IPS-15b (cell line): Measurements from ENCODE around the gene INTS7.
"Not testable (repeated sequence)": the region's sequence is repeated elsewhere in the genome, so short reads cannot be mapped to it uniquely, and the experiment has no call there.

Source experiments
- H3K27me3 ChIP-seq: one replicate; pipeline ENCODE4 v1.6.1; 2013; ENCODE audit warnings: low read length; ENCODE audit not compliant: control insufficient read depth, insufficient read depth
- H3K36me3 ChIP-seq: one replicate; pipeline ENCODE4 v1.6.1; 2013; ENCODE audit warnings: low read length; ENCODE audit not compliant: control insufficient read depth, insufficient read depth
- H3K4me1 ChIP-seq: one replicate; pipeline ENCODE4 v1.6.1; 2013; ENCODE audit warnings: mild to moderate bottlenecking, low read length; ENCODE audit not compliant: control insufficient read depth, insufficient read depth
- H3K4me3 ChIP-seq: one replicate; pipeline ENCODE4 v1.5.1; 2013; ENCODE audit warnings: low read depth, low read length
- H3K9ac ChIP-seq: one replicate; pipeline ENCODE4 v1.6.1; 2013; ENCODE audit warnings: low read depth, mild to moderate bottlenecking, low read length
- H3K9me3 ChIP-seq: one replicate; pipeline ENCODE4 v1.6.1; 2013; ENCODE audit warnings: mild to moderate bottlenecking, low read length; ENCODE audit not compliant: control insufficient read depth, insufficient read depth

Gene INTS7

GRCh38 chr1:211965108-211965805 is 70.1 kb downstream of the INTS7 start:
- no peaks in the 10 kb centered on the region for H3K36me3 ChIP-seq

GRCh38 chr1:211959680-211960079 is 75.7 kb downstream of the INTS7 start:
- Histone ChIP-seq H3K4me3 (no peak overlapping the region), H3K36me3 (peaks cover 5% of the 10 kb centered on the region), H3K9ac (no peak overlapping the region), H3K4me1 (no peaks in the 10 kb centered on the region), H3K9me3 (no peaks in the 10 kb centered on the region), H3K27me3 (no peaks in the 10 kb centered on the region)

More at GRCh38 chr1:211965108-211965805, 70.1 kb downstream of the INTS7 start:
- Histone ChIP-seq H3K4me3 (no peak overlapping the region), H3K9ac (no peak overlapping the region), H3K4me1 (no peaks in the 10 kb centered on the region), H3K27me3 (no peaks in the 10 kb centered on the region), H3K9me3 (no peaks in the 10 kb centered on the region)

GRCh38 chr1:211959221-211959620 is 76.1 kb downstream of the INTS7 start:
- Histone ChIP-seq H3K36me3 (peaks cover 5% of the 10 kb centered on the region), H3K9ac (no peak overlapping the region)

GRCh38 chr1:211954028-211954427 is 81.3 kb downstream of the INTS7 start:
- H3K4me1 ChIP-seq, H3K9ac ChIP-seq, H3K4me3 ChIP-seq, H3K9me3 ChIP-seq, H3K36me3 ChIP-seq: not testable (repeated sequence)
- H3K27me3 ChIP-seq: peaks cover 13% of the 10 kb centered on the region

More at GRCh38 chr1:211959221-211959620, 76.1 kb downstream of the INTS7 start:
- Histone ChIP-seq H3K4me1 (no peaks in the 10 kb centered on the region), H3K4me3 (no peak overlapping the region), H3K9me3 (no peaks in the 10 kb centered on the region), H3K27me3 (no peaks in the 10 kb centered on the region)

GRCh38 chr1:211953543-211953942 is 81.8 kb downstream of the INTS7 start:
- not testable (repeated sequence) for H3K9me3 ChIP-seq, H3K4me3 ChIP-seq, H3K4me1 ChIP-seq, H3K36me3 ChIP-seq, H3K9ac ChIP-seq
- H3K27me3 ChIP-seq: peaks cover 17% of the 10 kb centered on the region

GRCh38 chr1:211952299-211952698 is 83.1 kb downstream of the INTS7 start:
- peaks cover 27% of the 10 kb centered on the region for H3K27me3 ChIP-seq
- no peaks in the 10 kb centered on the region for H3K9me3 ChIP-seq
- no peak overlapping the region for H3K4me3 ChIP-seq
- H3K4me1 ChIP-seq: peaks cover 10% of the 10 kb centered on the region
- H3K9ac ChIP-seq: no peak overlapping the region
- H3K36me3 ChIP-seq: no peaks in the 10 kb centered on the region

- Histone ChIP-seq H3K9ac (no peak overlapping the region), H3K36me3 (no peaks in the 10 kb centered on the region), H3K9me3 (no peaks in the 10 kb centered on the region), H3K4me3 (no peak overlapping the region), H3K27me3 (peaks cover 31% of the 10 kb centered on the region), H3K4me1 (peaks cover 14% of the 10 kb centered on the region)
Measured at GRCh38 chr1:211951856-211952255, 83.5 kb downstream of the INTS7 start.

- no peak overlapping the region for H3K9ac ChIP-seq
- H3K4me3 ChIP-seq: no peak overlapping the region
- H3K27me3 ChIP-seq: peaks cover 43% of the 10 kb centered on the region
- peaks cover 14% of the 10 kb centered on the region for H3K4me1 ChIP-seq
- no peaks in the 10 kb centered on the region for H3K36me3 ChIP-seq
- no peaks in the 10 kb centered on the region for H3K9me3 ChIP-seq
Measured at GRCh38 chr1:211948377-211948776, 87.0 kb downstream of the INTS7 start.

GRCh38 chr1:211947396-211948295 is 87.7 kb downstream of the INTS7 start:
- peaks cover 14% of the 10 kb centered on the region for H3K4me1 ChIP-seq
- H3K36me3 ChIP-seq: no peaks in the 10 kb centered on the region
- no peak overlapping the region for H3K4me3 ChIP-seq
- H3K27me3 ChIP-seq: peaks cover 43% of the 10 kb centered on the region
- no peak overlapping the region for H3K9ac ChIP-seq
- H3K9me3 ChIP-seq: no peaks in the 10 kb centered on the region

GRCh38 chr1:211944733-211945500 is 90.4 kb downstream of the INTS7 start:
- no peak overlapping the region for H3K4me3 ChIP-seq
- H3K27me3 ChIP-seq: peaks cover 39% of the 10 kb centered on the region
- no peak overlapping the region for H3K9ac ChIP-seq
- H3K9me3 ChIP-seq: no peaks in the 10 kb centered on the region
- H3K4me1 ChIP-seq: peaks cover 14% of the 10 kb centered on the region
- no peaks in the 10 kb centered on the region for H3K36me3 ChIP-seq

GRCh38 chr1:211942583-211942982 is 92.8 kb downstream of the INTS7 start:
- no peak overlapping the region for H3K9ac ChIP-seq
- H3K27me3 ChIP-seq: peaks cover 17% of the 10 kb centered on the region
- H3K36me3 ChIP-seq: no peaks in the 10 kb centered on the region

More at GRCh38 chr1:211942583-211942982, 92.8 kb downstream of the INTS7 start:
- Histone ChIP-seq H3K4me3 (no peak overlapping the region), H3K4me1 (peaks cover 5% of the 10 kb centered on the region), H3K9me3 (no peaks in the 10 kb centered on the region)
